ENCODE results near the gene SNCB.

SNCB gene

GRCh38 chr5:176629853-176630680 is at the start of gene SNCB, which contains the start of gene EIF4E1B:
Gene SNCB (minus strand): TSS chr5:176630534. CDS start chr5:176629654, 880 bp downstream.
Gene EIF4E1B (plus strand): TSS chr5:176630675. CDS start chr5:176642788, 12,113 bp downstream.
- DNase-seq: peak in 27 of 56 donors; percentile 9 to 77 (median 36)

GRCh38 chr5:176679365-176680225 is 49.3 kb upstream of the SNCB start:
- DNase-seq: no peak

- no peak for DNase-seq
Observed at GRCh38 chr5:176678584-176678983, 48.2 kb upstream of the SNCB start.

GRCh38 chr5:176677209-176677939 is 47.0 kb upstream of the SNCB start:
- no peak for DNase-seq

- DNase-seq: no peak
Observed at GRCh38 chr5:176676361-176676824, 46.1 kb upstream of the SNCB start.

- DNase-seq: no peak
Observed at GRCh38 chr5:176675676-176676360, 45.5 kb upstream of the SNCB start.

- DNase-seq: no peak
Observed at GRCh38 chr5:176674799-176675198, 44.5 kb upstream of the SNCB start.

- DNase-seq: no peak
Observed at GRCh38 chr5:176673651-176674583, 43.6 kb upstream of the SNCB start.

GRCh38 chr5:176671890-176672747 is 41.8 kb upstream of the SNCB start:
- no peak for DNase-seq

- no peak for DNase-seq
Observed at GRCh38 chr5:176671399-176671798, 41.1 kb upstream of the SNCB start.

- no peak for DNase-seq
Observed at GRCh38 chr5:176670449-176670848, 40.1 kb upstream of the SNCB start.

GRCh38 chr5:176667637-176668036 is 37.3 kb upstream of the SNCB start:
- no peak for DNase-seq

GRCh38 chr5:176665517-176665916 is 35.2 kb upstream of the SNCB start:
- no peak for DNase-seq

GRCh38 chr5:176664886-176665285 is 34.6 kb upstream of the SNCB start:
- DNase-seq: no peak

GRCh38 chr5:176664479-176664878 is 34.1 kb upstream of the SNCB start:
- no peak for DNase-seq

- no peak for DNase-seq
Observed at GRCh38 chr5:176663566-176663965, 33.2 kb upstream of the SNCB start.

- no peak for DNase-seq
Observed at GRCh38 chr5:176662371-176663333, 32.3 kb upstream of the SNCB start.

Data from nucleus accumbens (tissue), 56 donors.